ENCODE results near the gene ATF7IP.

- TF ChIP-seq CTCF (IDR thresholded peaks at IDR 0.05; ENCODE audit: low read depth, low read length) (no peak), POLR2A (IDR thresholded peaks at IDR 0.05; ENCODE audit: extremely low read depth, insufficient read length) (no peak)
Observed at GRCh38 chr12:14332482-14332881, 33.0 kb upstream of the ATF7IP start.
